SJCRH30 (cell line): ENCODE results near the gene FAM53C. TPM values are rescaled to one million over a fixed set of nuclear protein-coding genes. Genes with fewer than 3 reads are reported as not detected.
"Not testable (repeated sequence)": the region's sequence is repeated elsewhere in the genome, so short reads cannot be mapped to it uniquely, and the experiment has no call there.

Source experiments
- DNase-seq, 2 experiments: peaks; one replicate each; pipeline ENCODE4 v3.0.0-alpha.2; 2015 to 2020
- H3K27ac ChIP-seq: fragments of 250-450 bp; sonication (Bioruptor Pico); 2 replicates; pipeline ENCODE4 v1.5.1; 2020; ENCODE audit warnings: mild to moderate bottlenecking, moderate library complexity
- H3K27me3 ChIP-seq: fragments of 250-450 bp; sonication (Bioruptor Pico); 2 replicates; pipeline ENCODE4 v1.5.1; 2020; ENCODE audit warnings: mild to moderate bottlenecking, moderate library complexity
- H3K36me3 ChIP-seq: fragments of 250-450 bp; sonication (Bioruptor Pico); 2 replicates; pipeline ENCODE4 v1.5.1; 2020; ENCODE audit warnings: mild to moderate bottlenecking, moderate library complexity
- H3K4me1 ChIP-seq: fragments of 250-450 bp; sonication (Bioruptor Pico); 2 replicates; pipeline ENCODE4 v1.5.1; 2020; ENCODE audit warnings: mild to moderate bottlenecking, moderate library complexity
- H3K4me3 ChIP-seq: fragments of 250-450 bp; sonication (Bioruptor Pico); 2 replicates; pipeline ENCODE4 v1.5.1; 2020; ENCODE audit warnings: mild to moderate bottlenecking, moderate library complexity
- H3K9me3 ChIP-seq: fragments of 250-450 bp; sonication (Bioruptor Pico); replicated peaks from 2 replicates; pipeline ENCODE4 v1.5.1; 2020; ENCODE audit warnings: mild to moderate bottlenecking, moderate library complexity
- total RNA-seq: library from RNA; depleted of rRNA; stranded (reverse); fragments of >200 nt; shearing (Covaris generic); gene quantifications from 2 replicates; pipeline ENCODE4 v1.2.3, GENCODE V29; 2014

The FAM53C gene
- total RNA-seq, 1 experiment from 2014 or later, result 40.3 TPM

DNA sequence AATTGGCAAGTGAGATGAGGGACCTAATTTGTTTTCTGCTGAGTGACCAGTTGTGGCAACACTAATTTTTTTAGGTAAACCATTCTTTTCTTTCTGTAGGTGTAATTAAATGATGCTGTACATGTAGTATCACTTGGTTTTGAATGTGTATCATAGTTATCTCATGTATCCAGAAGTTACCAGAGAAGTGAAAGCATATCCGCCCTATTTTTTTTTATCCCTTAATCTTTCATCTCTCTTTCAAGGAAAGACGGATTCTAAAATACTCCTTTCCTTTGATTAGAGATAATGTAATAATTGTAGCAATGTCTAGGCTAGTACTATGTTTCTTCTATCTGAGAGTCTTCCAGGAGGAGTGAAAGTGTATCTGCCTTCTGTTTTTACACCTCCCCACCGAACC lies 21.6 kb downstream of the FAM53C start:
- DNase-seq, result no peak
- H3K4me3 ChIP-seq, result no peak overlapping the region
- H3K36me3 ChIP-seq, result no peaks in the 10 kb centered on the region
- H3K4me1 ChIP-seq, result peaks cover 22% of the 10 kb centered on the region
- peaks cover 4% of the 10 kb centered on the region; the same call in 1 of the 2 replicates for H3K9me3 ChIP-seq
- no peaks in the 10 kb centered on the region for H3K27me3 ChIP-seq
- no peak overlapping the region for H3K27ac ChIP-seq

DNA sequence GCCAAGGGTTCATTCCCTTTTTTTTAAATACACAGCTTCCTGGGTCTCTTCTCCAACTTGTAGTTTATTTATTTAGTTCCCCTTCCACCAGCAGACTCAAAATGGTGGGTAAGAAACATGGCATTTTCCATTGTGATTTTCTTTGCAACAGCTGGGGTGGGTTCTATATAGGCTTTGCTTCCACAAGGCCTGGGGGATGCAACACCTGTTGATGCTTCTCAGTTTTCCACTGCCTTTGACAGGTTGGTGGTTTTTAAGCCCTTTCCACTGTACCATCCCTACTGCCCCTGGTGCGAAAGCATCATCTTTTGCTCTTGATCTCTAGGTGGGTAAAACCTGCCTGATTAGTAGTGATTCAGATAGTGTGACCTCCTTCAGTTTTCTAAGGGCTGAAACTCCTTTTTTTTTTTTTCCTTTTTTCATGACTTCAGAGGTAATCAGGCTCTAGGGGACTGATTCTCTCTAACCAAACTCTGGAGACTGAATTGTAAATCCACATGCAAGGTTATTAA lies 22.9 kb downstream of the FAM53C start:
- DNase-seq, result peak; percentile 91 to 97
- no peaks in the 10 kb centered on the region for H3K27me3 ChIP-seq

GRCh38 chr5:138364576-138364975 lies 26.5 kb downstream of the FAM53C start:
- no peak overlapping the region for H3K4me3 ChIP-seq
- no peak overlapping the region for H3K27ac ChIP-seq
- no peak for DNase-seq
- H3K27me3 ChIP-seq, result no peaks in the 10 kb centered on the region
- H3K4me1 ChIP-seq, result peaks cover 25% of the 10 kb centered on the region
- H3K36me3 ChIP-seq, result no peaks in the 10 kb centered on the region; the same call in 1 of the 2 replicates
- H3K9me3 ChIP-seq, result peaks cover 4% of the 10 kb centered on the region; the same call in 1 of the 2 replicates

More for the DNA sequence above, 22.9 kb downstream of the FAM53C start:
- peaks cover 4% of the 10 kb centered on the region; the same call in 1 of the 2 replicates for H3K9me3 ChIP-seq
- H3K4me3 ChIP-seq, result no peak overlapping the region
- H3K27ac ChIP-seq, result peak overlapping the region; percentile 70
- H3K4me1 ChIP-seq, result peaks cover 14% of the 10 kb centered on the region
- no peaks in the 10 kb centered on the region for H3K36me3 ChIP-seq

GRCh38 chr5:138366632-138367382 lies 28.7 kb downstream of the FAM53C start:
- H3K4me3 ChIP-seq, result no peak overlapping the region
- peaks cover 13% of the 10 kb centered on the region for H3K4me1 ChIP-seq
- H3K36me3 ChIP-seq, result no peaks in the 10 kb centered on the region; the same call in 1 of the 2 replicates
- no peaks in the 10 kb centered on the region for H3K27me3 ChIP-seq
- peaks cover 4% of the 10 kb centered on the region; the same call in 1 of the 2 replicates for H3K9me3 ChIP-seq
- DNase-seq, result peak in 1 of 2 experiments; percentile 47
- no peak overlapping the region for H3K27ac ChIP-seq

- DNase-seq, result no peak
- peaks cover 6% of the 10 kb centered on the region; the same call in 1 of the 2 replicates for H3K36me3 ChIP-seq
- no peaks in the 10 kb centered on the region for H3K27me3 ChIP-seq
- no peaks in the 10 kb centered on the region for H3K9me3 ChIP-seq
- no peak overlapping the region for H3K27ac ChIP-seq
- peaks cover 11% of the 10 kb centered on the region for H3K4me1 ChIP-seq
- H3K4me3 ChIP-seq, result no peak overlapping the region
Observed at GRCh38 chr5:138369261-138369660, 31.2 kb downstream of the FAM53C start.

DNA sequence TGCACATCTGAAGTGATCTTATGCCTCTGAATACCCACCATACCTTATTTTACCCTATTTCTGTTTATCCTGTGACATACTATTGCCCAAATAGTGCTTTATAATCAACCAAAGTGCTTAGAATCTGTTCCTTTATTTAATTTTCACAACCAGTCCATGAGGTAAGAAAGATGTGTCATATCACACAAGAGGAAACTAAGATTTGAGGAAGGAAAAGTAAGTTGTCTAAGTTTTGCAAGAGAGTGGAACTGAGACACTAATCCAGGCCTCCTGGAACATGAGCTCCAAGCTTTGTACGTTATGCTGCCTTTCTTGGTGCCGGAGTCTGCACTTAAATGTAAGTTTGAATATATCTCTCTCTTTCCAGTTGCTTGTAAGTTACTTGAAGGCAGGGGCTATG lies 31.6 kb downstream of the FAM53C start:
- no peaks in the 10 kb centered on the region for H3K9me3 ChIP-seq
- no peaks in the 10 kb centered on the region for H3K27me3 ChIP-seq
- no peak overlapping the region for H3K4me3 ChIP-seq
- DNase-seq, result no peak
- no peak overlapping the region for H3K27ac ChIP-seq
- peaks cover 10% of the 10 kb centered on the region for H3K36me3 ChIP-seq
- H3K4me1 ChIP-seq, result peaks cover 11% of the 10 kb centered on the region

- Histone ChIP-seq H3K4me3 (no peak overlapping the region), H3K27ac (no peak overlapping the region), H3K4me1 (peaks cover 11% of the 10 kb centered on the region), H3K27me3 (no peaks in the 10 kb centered on the region), H3K9me3 (no peaks in the 10 kb centered on the region), H3K36me3 (peaks cover 17% of the 10 kb centered on the region)
- DNase-seq, result no peak
Observed at GRCh38 chr5:138370537-138370936, 32.5 kb downstream of the FAM53C start.

DNA sequence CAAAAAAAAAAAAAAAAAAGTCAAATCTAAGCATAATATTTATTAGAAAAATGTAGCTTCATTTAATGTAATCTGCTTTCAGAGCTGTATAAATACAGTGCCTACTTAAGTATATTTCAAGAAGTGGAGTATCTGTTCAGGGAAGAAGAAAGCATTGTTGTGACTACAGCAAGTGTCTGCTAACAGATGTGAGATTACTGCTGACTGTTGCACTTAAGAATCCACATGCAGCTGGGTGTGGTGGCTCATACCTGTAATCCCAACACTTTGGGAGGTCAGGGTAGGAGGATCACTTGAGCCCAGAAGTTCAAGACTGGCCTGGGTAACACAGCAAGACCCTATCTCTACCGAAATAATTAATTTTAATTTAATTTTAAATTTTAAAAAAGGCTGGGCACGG lies 33.4 kb downstream of the FAM53C start:
- peaks cover 8% of the 10 kb centered on the region for H3K4me1 ChIP-seq
- no peak overlapping the region for H3K27ac ChIP-seq

DNA sequence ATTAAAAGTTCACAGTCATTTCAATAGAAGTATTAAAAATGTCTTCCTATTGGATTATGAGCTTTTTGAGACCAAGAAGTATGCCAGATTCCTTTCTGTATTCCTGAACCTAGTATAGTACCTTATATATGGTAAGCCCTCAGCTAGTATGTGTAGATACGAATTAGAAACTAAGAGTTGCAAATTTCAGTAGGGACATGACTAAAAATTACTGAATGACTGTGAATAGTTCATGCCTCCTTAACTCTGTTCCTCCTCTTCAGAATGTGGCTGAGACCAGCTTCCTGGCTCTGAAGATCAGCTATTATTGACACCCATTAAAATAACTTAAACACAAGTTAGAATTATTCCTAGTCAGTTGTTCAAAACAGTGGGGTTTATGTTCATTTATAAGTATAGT lies 34.2 kb downstream of the FAM53C start:
- H3K27ac ChIP-seq, result no peak overlapping the region
- H3K36me3 ChIP-seq, result peaks cover 31% of the 10 kb centered on the region
- no peaks in the 10 kb centered on the region for H3K27me3 ChIP-seq
- no peak overlapping the region for H3K4me3 ChIP-seq
- no peak for DNase-seq
- no peaks in the 10 kb centered on the region for H3K9me3 ChIP-seq
- peaks cover under 1% of the 10 kb centered on the region; the same call in 1 of the 2 replicates for H3K4me1 ChIP-seq

More for the DNA sequence above, 33.4 kb downstream of the FAM53C start:
- Histone ChIP-seq H3K4me3 (no peak overlapping the region), H3K9me3 (no peaks in the 10 kb centered on the region), H3K36me3 (peaks cover 26% of the 10 kb centered on the region), H3K27me3 (no peaks in the 10 kb centered on the region)
- DNase-seq, result no peak

DNA sequence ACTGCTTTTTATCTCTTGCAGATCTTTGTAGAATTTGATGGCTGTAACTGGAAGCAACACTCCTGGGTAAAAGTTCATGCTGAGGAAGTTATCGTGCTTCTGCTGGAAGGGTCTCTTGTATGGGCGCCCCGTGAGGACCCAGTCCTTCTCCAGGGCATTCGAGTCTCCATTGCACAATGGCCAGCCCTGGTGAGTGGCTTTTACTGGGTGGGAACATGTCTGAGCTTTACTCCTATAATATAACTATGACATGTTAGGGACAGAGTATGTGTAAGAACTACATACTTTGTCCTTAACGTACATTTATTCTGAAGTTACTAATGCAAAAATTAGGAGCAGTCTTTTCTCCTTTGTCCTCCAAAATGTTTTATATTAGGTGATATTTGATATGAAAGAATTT lies 34.6 kb downstream of the FAM53C start:
- H3K4me1 ChIP-seq, result no peaks in the 10 kb centered on the region
- H3K9me3 ChIP-seq, result no peaks in the 10 kb centered on the region
- H3K27ac ChIP-seq, result no peak overlapping the region
- peaks cover 35% of the 10 kb centered on the region for H3K36me3 ChIP-seq
- DNase-seq, result no peak
- H3K4me3 ChIP-seq, result no peak overlapping the region
- no peaks in the 10 kb centered on the region for H3K27me3 ChIP-seq

GRCh38 chr5:138382347-138382746 lies 44.3 kb downstream of the FAM53C start:
- peaks cover 74% of the 10 kb centered on the region for H3K36me3 ChIP-seq
- H3K27ac ChIP-seq, result no peak overlapping the region

DNA sequence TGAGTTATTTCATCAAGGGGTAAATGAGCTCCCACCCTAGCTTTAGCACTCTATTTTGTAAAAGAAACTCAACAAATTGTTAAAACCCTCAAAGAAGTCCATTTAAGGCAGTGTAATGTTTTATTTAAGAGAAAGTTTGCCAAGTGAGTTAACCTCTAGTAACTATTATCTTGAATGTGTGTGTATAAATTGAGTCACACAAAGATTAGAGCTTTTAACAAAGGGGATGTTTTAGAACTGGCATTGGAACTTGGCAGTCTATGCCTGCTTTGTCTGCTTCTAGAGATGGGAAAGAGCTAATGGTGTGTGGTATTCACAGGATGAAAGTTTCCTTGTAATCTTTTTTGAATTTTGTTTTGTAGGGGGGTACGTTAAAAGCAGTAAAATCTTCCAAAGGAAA lies 47.6 kb downstream of the FAM53C start:
- Histone ChIP-seq H3K27ac (no peak overlapping the region), H3K4me1 (peaks cover under 1% of the 10 kb centered on the region; the same call in 1 of the 2 replicates), H3K27me3 (no peaks in the 10 kb centered on the region), H3K9me3 (no peaks in the 10 kb centered on the region), H3K4me3 (no peak overlapping the region), H3K36me3 (peaks cover 47% of the 10 kb centered on the region)
- DNase-seq, result no peak

More at GRCh38 chr5:138382347-138382746, 44.3 kb downstream of the FAM53C start:
- DNase-seq, result no peak
- H3K4me1 ChIP-seq, result no peaks in the 10 kb centered on the region
- no peaks in the 10 kb centered on the region for H3K9me3 ChIP-seq
- H3K4me3 ChIP-seq, result no peak overlapping the region
- no peaks in the 10 kb centered on the region for H3K27me3 ChIP-seq

- Histone ChIP-seq H3K36me3 (peaks cover 40% of the 10 kb centered on the region), H3K4me3 (no peak overlapping the region)
Observed at GRCh38 chr5:138386290-138386689, 48.2 kb downstream of the FAM53C start.

DNA sequence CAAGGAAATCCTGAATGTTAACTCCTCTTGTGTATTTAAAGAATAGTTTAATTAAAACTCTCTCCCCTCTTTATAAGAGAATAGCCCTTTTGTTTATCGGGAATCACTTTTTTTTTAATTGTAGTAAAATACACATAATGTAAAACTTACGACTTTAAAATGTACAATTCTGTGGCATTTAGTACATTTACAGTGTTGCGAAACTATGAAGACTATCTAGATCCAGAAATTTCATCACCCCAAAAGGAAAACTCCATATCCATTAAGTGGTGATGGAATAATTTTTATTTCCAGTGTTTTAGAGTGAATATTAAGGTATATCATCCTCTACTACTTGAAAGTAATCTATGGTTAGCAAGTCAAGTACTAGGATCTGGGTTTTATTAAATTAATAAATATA lies 51.3 kb downstream of the FAM53C start:
- no peak for DNase-seq
- H3K27ac ChIP-seq, result no peak overlapping the region
- H3K4me1 ChIP-seq, result peaks cover 25% of the 10 kb centered on the region
- peaks cover 28% of the 10 kb centered on the region for H3K36me3 ChIP-seq
- H3K9me3 ChIP-seq, result no peaks in the 10 kb centered on the region
- no peaks in the 10 kb centered on the region for H3K27me3 ChIP-seq
- H3K4me3 ChIP-seq, result no peak overlapping the region

More at GRCh38 chr5:138386290-138386689, 48.2 kb downstream of the FAM53C start:
- Histone ChIP-seq H3K4me1 (peaks cover 7% of the 10 kb centered on the region; the same call in 1 of the 2 replicates), H3K27me3 (no peaks in the 10 kb centered on the region), H3K9me3 (no peaks in the 10 kb centered on the region), H3K27ac (no peak overlapping the region)
- no peak for DNase-seq

DNA sequence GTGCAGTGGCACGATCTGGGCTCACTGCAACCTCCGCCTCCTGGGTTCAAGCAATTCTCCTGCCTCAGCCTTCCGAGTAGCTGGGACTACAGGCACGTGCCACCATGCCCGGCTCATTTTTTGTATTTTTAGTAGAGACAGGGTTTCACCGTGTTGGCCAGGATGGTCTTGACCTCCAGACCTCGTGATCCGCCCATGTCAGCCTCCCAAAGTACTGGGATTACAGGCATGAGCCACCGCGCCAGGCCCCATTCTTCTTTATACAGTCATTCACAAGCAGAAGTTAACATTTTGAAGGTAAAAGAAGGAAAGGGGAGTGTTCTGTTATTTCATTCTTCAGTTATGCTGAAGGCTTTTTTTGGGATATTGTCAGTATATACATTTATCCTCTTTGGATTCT lies 51.8 kb downstream of the FAM53C start:
- H3K9me3 ChIP-seq, DNase-seq, H3K27ac ChIP-seq, H3K4me3 ChIP-seq, H3K27me3 ChIP-seq: not testable (repeated sequence)
- H3K4me1 ChIP-seq, result peaks cover 25% of the 10 kb centered on the region
- H3K36me3 ChIP-seq, result peaks cover 32% of the 10 kb centered on the region
